ENCODE results near the gene COX20.

COX20 gene

DNA sequence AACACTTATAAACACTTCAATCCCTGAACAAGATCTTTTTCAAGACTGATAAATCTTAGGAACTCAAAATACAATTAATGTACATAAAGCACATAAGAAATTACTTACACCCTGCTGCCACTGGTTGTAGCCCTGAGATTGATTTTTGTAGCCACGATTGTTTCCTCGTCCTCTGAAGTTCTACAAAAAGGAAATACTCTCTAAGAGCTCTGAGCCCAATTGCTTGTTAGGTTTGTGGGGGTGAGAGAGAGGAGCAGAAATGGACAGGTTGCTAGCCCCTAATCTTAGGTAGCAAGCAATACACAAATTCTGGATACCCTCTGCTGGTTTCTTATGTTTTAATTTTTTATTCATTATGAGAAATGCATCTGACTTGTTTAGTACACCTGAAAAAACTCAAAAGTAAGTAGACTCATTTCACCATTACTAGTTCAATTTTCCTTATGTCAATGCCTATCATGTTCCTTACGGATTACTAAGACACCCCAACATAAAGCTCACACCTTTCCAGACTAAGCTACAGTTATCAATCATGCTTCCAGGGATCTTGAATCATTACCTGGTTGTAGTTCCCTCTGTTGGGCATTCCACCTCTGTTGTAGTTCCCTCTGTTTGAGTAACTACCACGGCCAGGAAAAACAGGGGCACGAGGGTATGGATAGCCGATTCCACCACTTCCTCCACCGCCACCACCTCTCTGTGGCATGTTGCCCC lies 19.6 kb downstream of the COX20 start:
- Histone ChIP-seq H3K27me3 (no peaks in the 10 kb centered on the region), H3K27ac (peak overlapping the region; percentile 75), H3K9me3 (no peaks in the 10 kb centered on the region), H3K4me1 (ENCODE audit: control insufficient read depth in 1 of 2, insufficient read depth in 1 of 2, low read depth in 1 of 2, low read length in 1 of 2) (peaks cover 10 to 21% of the 10 kb centered on the region in 2 experiments), H3K36me3 (peaks cover 91% of the 10 kb centered on the region), H3K4me3 (ENCODE audit: low read depth in 1 of 2, low read length in 1 of 2) (no peak overlapping the region)
- TF ChIP-seq, protein P1, sequence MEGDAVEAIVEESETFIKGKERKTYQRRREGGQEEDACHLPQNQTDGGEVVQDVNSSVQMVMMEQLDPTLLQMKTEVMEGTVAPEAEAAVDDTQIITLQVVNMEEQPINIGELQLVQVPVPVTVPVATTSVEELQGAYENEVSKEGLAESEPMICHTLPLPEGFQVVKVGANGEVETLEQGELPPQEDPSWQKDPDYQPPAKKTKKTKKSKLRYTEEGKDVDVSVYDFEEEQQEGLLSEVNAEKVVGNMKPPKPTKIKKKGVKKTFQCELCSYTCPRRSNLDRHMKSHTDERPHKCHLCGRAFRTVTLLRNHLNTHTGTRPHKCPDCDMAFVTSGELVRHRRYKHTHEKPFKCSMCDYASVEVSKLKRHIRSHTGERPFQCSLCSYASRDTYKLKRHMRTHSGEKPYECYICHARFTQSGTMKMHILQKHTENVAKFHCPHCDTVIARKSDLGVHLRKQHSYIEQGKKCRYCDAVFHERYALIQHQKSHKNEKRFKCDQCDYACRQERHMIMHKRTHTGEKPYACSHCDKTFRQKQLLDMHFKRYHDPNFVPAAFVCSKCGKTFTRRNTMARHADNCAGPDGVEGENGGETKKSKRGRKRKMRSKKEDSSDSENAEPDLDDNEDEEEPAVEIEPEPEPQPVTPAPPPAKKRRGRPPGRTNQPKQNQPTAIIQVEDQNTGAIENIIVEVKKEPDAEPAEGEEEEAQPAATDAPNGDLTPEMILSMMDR (IDR thresholded peaks at IDR 0.05) = no peak

DNA sequence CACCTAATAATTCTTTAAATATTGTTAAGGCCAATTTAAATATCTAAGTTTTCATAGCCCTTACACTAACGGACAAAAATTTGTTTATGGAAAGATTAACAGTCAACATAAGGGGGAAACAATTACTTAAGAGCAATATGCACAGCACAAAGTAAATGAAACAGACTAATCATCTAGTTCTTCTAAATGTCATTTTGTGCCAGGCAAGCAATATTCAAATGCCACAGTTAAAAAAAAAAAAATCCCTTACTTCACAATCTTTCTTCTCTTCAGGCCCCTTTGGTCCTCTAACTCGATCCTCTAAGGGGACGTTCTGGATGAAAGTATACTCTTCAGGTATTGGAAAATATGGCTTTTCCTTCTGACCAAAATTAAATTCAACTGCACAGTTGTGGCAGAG lies 22.3 kb downstream of the COX20 start:
- Histone ChIP-seq H3K4me3 (ENCODE audit: low read depth in 1 of 2, low read length in 1 of 2) (no peak overlapping the region), H3K27ac (peak overlapping the region; percentile 11), H3K4me1 (ENCODE audit: control insufficient read depth in 1 of 2, insufficient read depth in 1 of 2, low read depth in 1 of 2, low read length in 1 of 2) (peaks cover 38 to 47% of the 10 kb centered on the region in 2 experiments), H3K36me3 (peaks cover 81% of the 10 kb centered on the region), H3K27me3 (no peaks in the 10 kb centered on the region), H3K9me3 (no peaks in the 10 kb centered on the region)
- TF ChIP-seq, protein P1 (IDR thresholded peaks at IDR 0.05) = no peak

DNA sequence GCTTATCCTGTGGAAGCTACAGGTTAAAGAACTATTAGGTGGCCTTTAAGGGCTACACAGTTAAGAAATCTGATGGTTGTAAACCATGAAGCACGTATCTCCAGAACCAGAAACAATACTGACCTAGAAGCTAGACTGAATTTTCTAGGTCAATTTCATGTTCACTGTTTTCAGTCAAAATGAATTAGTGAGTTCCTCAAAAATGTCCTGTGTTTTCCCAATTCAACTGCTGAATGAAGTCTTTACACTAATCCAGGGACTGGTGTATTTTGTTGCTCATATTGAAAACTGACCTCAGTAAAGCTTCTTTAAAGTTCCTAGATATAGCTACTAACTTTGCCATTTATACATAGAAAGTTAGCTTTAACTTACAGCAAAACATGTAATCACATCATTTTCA lies 22.9 kb downstream of the COX20 start:
- Histone ChIP-seq H3K27ac (peak overlapping the region; percentile 12), H3K4me1 (ENCODE audit: control insufficient read depth in 1 of 2, insufficient read depth in 1 of 2, low read depth in 1 of 2, low read length in 1 of 2) (peaks cover 38 to 47% of the 10 kb centered on the region in 2 experiments), H3K36me3 (peaks cover 75% of the 10 kb centered on the region), H3K9me3 (no peaks in the 10 kb centered on the region), H3K4me3 (ENCODE audit: low read depth in 1 of 2, low read length in 1 of 2) (no peak overlapping the region), H3K27me3 (no peaks in the 10 kb centered on the region)
- TF ChIP-seq, protein P1 (IDR thresholded peaks at IDR 0.05) = no peak

DNA sequence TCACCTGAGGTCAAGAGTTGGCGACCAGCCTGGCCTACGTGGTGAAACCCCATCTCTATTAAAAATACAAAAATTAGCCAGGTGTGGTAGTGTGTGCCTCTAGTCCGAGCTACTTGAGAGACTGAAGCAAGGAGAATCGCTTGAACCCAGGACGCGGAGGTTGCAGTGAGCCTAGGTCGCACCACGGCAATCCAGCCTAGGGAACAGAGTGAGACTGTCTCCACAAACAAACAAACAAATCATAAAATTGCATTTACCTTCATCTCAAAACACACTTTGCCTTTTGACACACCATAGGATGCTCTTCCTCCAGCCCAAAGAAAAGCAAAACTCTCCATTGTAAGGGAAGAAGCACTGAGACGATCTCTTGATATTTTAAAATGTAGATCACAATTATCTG lies 24.6 kb downstream of the COX20 start:
- TF ChIP-seq, protein P1 (IDR thresholded peaks at IDR 0.05) = no peak

DNA sequence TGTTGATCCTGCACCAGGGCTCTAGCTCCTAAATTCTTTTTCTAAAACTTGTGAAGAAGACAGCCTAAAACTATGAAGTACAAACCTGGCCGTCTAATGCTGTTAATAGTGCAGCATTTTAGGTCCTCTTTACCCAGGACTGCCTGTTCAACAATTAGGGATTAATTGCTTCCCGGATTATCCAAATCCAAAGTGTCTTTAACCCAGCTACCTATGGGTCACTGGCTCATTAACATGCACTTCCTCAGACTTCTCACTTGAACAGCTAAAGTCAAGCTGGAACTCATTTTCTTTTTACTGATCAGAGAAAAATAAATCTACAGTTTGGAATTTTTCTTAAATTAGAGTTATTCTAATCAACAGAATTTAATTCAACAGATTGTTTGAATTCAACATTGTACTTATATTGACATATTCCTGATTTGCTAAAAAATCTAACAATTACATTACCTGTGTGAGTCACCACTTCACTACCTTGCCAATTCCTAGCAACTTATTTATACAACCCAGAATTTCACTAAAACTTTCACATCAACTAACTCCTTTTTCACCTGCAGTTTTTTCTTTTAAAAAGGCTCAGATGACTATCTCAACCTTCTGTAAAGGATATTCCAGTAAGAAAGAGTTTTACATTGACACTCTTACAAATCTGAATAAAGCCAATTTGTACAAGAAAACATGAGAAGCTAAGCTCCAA lies 25.6 kb downstream of the COX20 start:
- Histone ChIP-seq H3K9me3 (no peaks in the 10 kb centered on the region), H3K27ac (peak overlapping the region; percentile 99), H3K4me3 (ENCODE audit: low read depth in 1 of 2, low read length in 1 of 2) (peak overlapping the region in 1 of 2 experiments; percentile 97), H3K27me3 (no peaks in the 10 kb centered on the region), H3K4me1 (ENCODE audit: control insufficient read depth in 1 of 2, insufficient read depth in 1 of 2, low read depth in 1 of 2, low read length in 1 of 2) (peaks cover 39 to 41% of the 10 kb centered on the region in 2 experiments), H3K36me3 (peaks cover 51% of the 10 kb centered on the region)
- TF ChIP-seq, protein P1 (IDR thresholded peaks at IDR 0.05) = no peak

More for the DNA sequence above, 24.6 kb downstream of the COX20 start:
- H3K27ac ChIP-seq = peak overlapping the region; percentile 99
- no peaks in the 10 kb centered on the region for H3K27me3 ChIP-seq
- no peak overlapping the region for H3K4me3 ChIP-seq (ENCODE audit: low read depth in 1 of 2, low read length in 1 of 2)
- no peaks in the 10 kb centered on the region for H3K9me3 ChIP-seq
- H3K36me3 ChIP-seq = peaks cover 61% of the 10 kb centered on the region
- H3K4me1 ChIP-seq (ENCODE audit: control insufficient read depth in 1 of 2, insufficient read depth in 1 of 2, low read depth in 1 of 2, low read length in 1 of 2) = peaks cover 34 to 35% of the 10 kb centered on the region in 2 experiments

Data from neutrophil (primary cell).